Common myeloid progenitor, CD34-positive (primary cell): Measurements from ENCODE around the gene SUN1.
"Not testable (repeated sequence)": the region's sequence is repeated elsewhere in the genome, so short reads cannot be mapped to it uniquely, and the experiment has no call there.

Experiments
- CTCF ChIA-PET: fragments of 350-600 bp; sonication (Branson Sonifier 250); formaldehyde crosslinking; loops from one replicate; lab custom pipeline; 2021; ENCODE audit warnings: antibody characterized with exemption; lab: Charles Lee
- POLR2A ChIA-PET: fragments of 350-600 bp; sonication (Branson Sonifier 250); formaldehyde crosslinking; loops from one replicate; lab custom pipeline; 2021; ENCODE audit warnings: antibody characterized with exemption; lab: Charles Lee
- DNase-seq, 3 donors: peaks; one replicate each; pipeline versions ENCODE4 v3.0.0 to v3.0.0-alpha.2; 2013
- H3K27ac ChIP-seq, 2 experiments: 1 replicate in 1 of 2; 2 replicates in 1 of 2; pipeline ENCODE4 v1.7.0; 2013; ENCODE audit warnings: inconsistent platforms in 2 of 2, low read length in 2 of 2, mild to moderate bottlenecking in 2 of 2, low read depth in 1 of 2, moderate library complexity in 1 of 2; ENCODE audit not compliant: severe bottlenecking in 2 of 2, insufficient read depth in 1 of 2, poor library complexity in 1 of 2
- H3K27me3 ChIP-seq, 5 experiments: replicated peaks in 2 of 5; 1 replicate in 3 of 5; 2 replicates in 2 of 5; pipeline versions ENCODE4 v1.6.1 to v1.7.0; 2013; ENCODE audit warnings: low read length in 4 of 5, mild to moderate bottlenecking in 2 of 5, moderate library complexity in 2 of 5, inconsistent platforms in 1 of 5; ENCODE audit not compliant: insufficient read depth in 5 of 5, control insufficient read depth in 4 of 5
- H3K36me3 ChIP-seq, 4 experiments: 1 replicate in 2 of 4; 2 replicates in 2 of 4; pipeline versions ENCODE4 v1.6.1 to v1.7.0; 2013; ENCODE audit warnings: low read length in 3 of 4, control low read depth in 1 of 4, mild to moderate bottlenecking in 1 of 4; ENCODE audit not compliant: control insufficient read depth in 4 of 4, insufficient read depth in 4 of 4
- H3K4me1 ChIP-seq, 4 experiments: 1 replicate in 3 of 4; 2 replicates in 1 of 4; pipeline versions ENCODE4 v1.6.1 to v1.7.1; 2013; ENCODE audit warnings: low read length in 3 of 4, mild to moderate bottlenecking in 3 of 4, control low read depth in 1 of 4, inconsistent platforms in 1 of 4, moderate library complexity in 1 of 4; ENCODE audit not compliant: control insufficient read depth in 4 of 4, insufficient read depth in 4 of 4; ENCODE audit errors: control extremely low read depth in 1 of 4
- H3K4me3 ChIP-seq, 7 experiments: 1 replicate in 4 of 7; 2 replicates in 3 of 7; pipeline versions ENCODE4 v1.5.1 to v1.7.0; 2013; ENCODE audit warnings: mild to moderate bottlenecking in 7 of 7, low read length in 6 of 7, moderate library complexity in 6 of 7, inconsistent platforms in 2 of 7, low read depth in 2 of 7, control low read depth in 1 of 7; ENCODE audit not compliant: insufficient read depth in 4 of 7, control insufficient read depth in 1 of 7; ENCODE audit errors: extremely low read depth in 1 of 7
- H3K9me3 ChIP-seq, 5 experiments: 1 replicate in 4 of 5; 2 replicates in 1 of 5; pipeline versions ENCODE4 v1.6.1 to v1.7.1; 2013; ENCODE audit warnings: low read length in 4 of 5, mild to moderate bottlenecking in 2 of 5, inconsistent platforms in 1 of 5, low read depth in 1 of 5, moderate library complexity in 1 of 5; ENCODE audit not compliant: control insufficient read depth in 4 of 5, insufficient read depth in 2 of 5; ENCODE audit errors: control extremely low read depth in 1 of 5
- WGBS: methylation state at CpG from one replicate; pipeline ENCODE4 v1.1.5; 2013; ENCODE audit not compliant: insufficient coverage; 5-methylcytosine and 5-hydroxymethylcytosine counted together

SUN1 gene

GRCh38 chr7:787332-788240, 44.7 kb upstream of the SUN1 start:
- Histone ChIP-seq H3K4me1 (no peaks in the 10 kb centered on the region), H3K36me3 (peaks cover 8 to 42% (median 31%) of the 10 kb centered on the region in 4 experiments), H3K27ac (no peak overlapping the region), H3K27me3 (no peaks in the 10 kb centered on the region), H3K4me3 (no peak overlapping the region), H3K9me3 (no peaks in the 10 kb centered on the region)
- POLR2A ChIA-PET: no interaction called here
- CTCF ChIA-PET: interaction anchor here (0.6 to 2.2 kb wide), 10 partner anchors 10 to 85 kb away, joined by 3 to 12 read pairs (median 3); no protein-coding TSS in a partner anchor
- WGBS: 98% methylated on average over 25 of the region's 27 CpGs
- no peak for DNase-seq

- DNase-seq: no peak
- ChIA-PET CTCF (interaction anchor here (0.9 to 2.6 kb wide), 5 partner anchors 11 to 81 kb away, joined by 3 to 10 read pairs (median 4); no protein-coding TSS in a partner anchor), POLR2A (interaction anchor here (0.5 kb wide), 1 partner anchor 40 kb away, joined by 5 read pairs; no protein-coding TSS in a partner anchor)
- Histone ChIP-seq H3K27ac (no peak overlapping the region), H3K4me1 (no peaks in the 10 kb centered on the region), H3K9me3 (no peaks in the 10 kb centered on the region), H3K27me3 (no peaks in the 10 kb centered on the region), H3K36me3 (peaks cover 0 to 10% (median 7%) of the 10 kb centered on the region in 4 experiments), H3K4me3 (no peak overlapping the region)
- no CpG with 5 or more reads among the region's 5 CpGs for WGBS
Observed at GRCh38 chr7:791519-791918, 40.8 kb upstream of the SUN1 start.

- CTCF ChIA-PET: no interaction called here
Observed at GRCh38 chr7:794207-794606, 38.1 kb upstream of the SUN1 start.

GRCh38 chr7:794671-795329, 37.5 kb upstream of the SUN1 start:
- POLR2A ChIA-PET: no interaction called here
- no peak overlapping the region for H3K27ac ChIP-seq
- no peak for DNase-seq
- no peaks in the 10 kb centered on the region for H3K27me3 ChIP-seq
- H3K4me1 ChIP-seq: no peaks in the 10 kb centered on the region
- peaks cover 0 to 2% (median 0%) of the 10 kb centered on the region in 4 experiments for H3K36me3 ChIP-seq
- 98% methylated on average over 26 of the region's 31 CpGs for WGBS
- CTCF ChIA-PET: interaction anchor here (0.9 kb wide), 1 partner anchor 79 kb away, joined by 3 read pairs; no protein-coding TSS in a partner anchor
- no peak overlapping the region for H3K4me3 ChIP-seq
- H3K9me3 ChIP-seq: no peaks in the 10 kb centered on the region

More at GRCh38 chr7:794207-794606, 38.1 kb upstream of the SUN1 start:
- DNase-seq: no peak
- Histone ChIP-seq H3K4me3 (no peak overlapping the region), H3K27ac (no peak overlapping the region), H3K4me1 (no peaks in the 10 kb centered on the region), H3K36me3 (peaks cover 0 to 2% (median 0%) of the 10 kb centered on the region in 4 experiments), H3K27me3 (no peaks in the 10 kb centered on the region), H3K9me3 (no peaks in the 10 kb centered on the region)
- 100% methylated on average over 3 of the region's 5 CpGs for WGBS
- POLR2A ChIA-PET: no interaction called here

- DNase-seq, H3K4me1 ChIP-seq, H3K27ac ChIP-seq, H3K4me3 ChIP-seq, H3K36me3 ChIP-seq, H3K9me3 ChIP-seq, H3K27me3 ChIP-seq, POLR2A ChIA-PET: not testable (repeated sequence)
- CTCF ChIA-PET: interaction anchor here (0.8 kb wide), 1 partner anchor 9 kb away, joined by 3 read pairs; no protein-coding TSS in a partner anchor
- WGBS: 100% methylated on average over 1 of the region's 10 CpGs
Observed at GRCh38 chr7:796434-797169, 35.7 kb upstream of the SUN1 start.

- 92% methylated on average over 11 of the region's 12 CpGs for WGBS
- no peak overlapping the region for H3K27ac ChIP-seq
- H3K4me3 ChIP-seq: no peak overlapping the region
- no peak for DNase-seq
- H3K4me1 ChIP-seq: no peaks in the 10 kb centered on the region
- no peaks in the 10 kb centered on the region for H3K36me3 ChIP-seq
- POLR2A ChIA-PET: no interaction called here
- H3K9me3 ChIP-seq: no peaks in the 10 kb centered on the region
- H3K27me3 ChIP-seq: no peaks in the 10 kb centered on the region
- CTCF ChIA-PET: interaction anchor here (0.6 to 1.7 kb wide), 5 partner anchors 11 to 73 kb away, joined by 3 to 5 read pairs (median 3); no protein-coding TSS in a partner anchor
Observed at GRCh38 chr7:798921-799470, 33.3 kb upstream of the SUN1 start.
